K562 (cell line): Measurements from ENCODE around the gene OR2B2. TPM values are rescaled to one million over a fixed set of nuclear protein-coding genes. Genes with fewer than 3 reads are reported as not detected.
A peak's percentile ranks its signal among the peaks of the same experiment; 100 is the strongest.

Experiments used
- CBX3 ChIP-seq, 2 experiments: IDR thresholded peaks; 1 replicate in 1 of 2; 2 replicates in 1 of 2; pipeline ENCODE4 v1.6.1; 2012; ENCODE audit warnings: inconsistent platforms in 2 of 2, low read length in 2 of 2, borderline replicate concordance in 1 of 2, control low read depth in 1 of 2
- DMBX1 ChIP-seq: fragments of 250-450 bp; sonication (Bioruptor Pico); IDR thresholded peaks from 2 replicates; pipeline ENCODE4 v1.8.0; 2022; ENCODE audit warnings: inconsistent platforms, mild to moderate bottlenecking, moderate library complexity, borderline replicate concordance
- E4F1 ChIP-seq: fragments of 250-450 bp; sonication (Bioruptor Pico); IDR thresholded peaks from 2 replicates; pipeline ENCODE4 v1.5.0; 2021; ENCODE audit warnings: mild to moderate bottlenecking, borderline replicate concordance
- HBP1 ChIP-seq: fragments of 450-650 bp; formaldehyde crosslinking; IDR thresholded peaks from 2 replicates; pipeline ENCODE4 v1.4.0; 2022; ENCODE audit warnings: missing genetic modification characterization
- HNRNPL ChIP-seq: fragments of 200-400 bp; formaldehyde crosslinking; IDR thresholded peaks from 2 replicates; pipeline ENCODE4 v1.6.1; 2017; ENCODE audit warnings: low read depth, mild to moderate bottlenecking, low read length
- LEF1 ChIP-seq: fragments of 450-650 bp; IDR thresholded peaks from 2 replicates; pipeline ENCODE4 v1.6.1; 2016; ENCODE audit warnings: mild to moderate bottlenecking
- MITF ChIP-seq: IDR thresholded peaks from 2 replicates; pipeline ENCODE4 v1.6.1; 2014; ENCODE audit warnings: antibody characterized with exemption
- PBX2 ChIP-seq, 2 experiments: IDR thresholded peaks in 1 of 2; conservative IDR thresholded peaks in 1 of 2; 2 replicates each; pipeline ENCODE4 v1.6.1; 2016; ENCODE audit warnings: low read depth in 2 of 2, mild to moderate bottlenecking in 1 of 2, missing compliant biosample characterization in 1 of 2, missing genetic modification characterization in 1 of 2, moderate library complexity in 1 of 2
- POLR2AphosphoS5 ChIP-seq: IDR thresholded peaks from 2 replicates; pipeline ENCODE4 v1.6.1; 2011; ENCODE audit warnings: mild to moderate bottlenecking, low read depth, low read length, moderate library complexity; ENCODE audit not compliant: control insufficient read depth, insufficient read depth
- STAT5A ChIP-seq: IDR thresholded peaks from 2 replicates; pipeline ENCODE4 v1.6.1; 2012; ENCODE audit warnings: low read length, inconsistent platforms, borderline replicate concordance
- TCF15 ChIP-seq: fragments of 250-450 bp; sonication (Bioruptor Pico); IDR thresholded peaks from 2 replicates; pipeline ENCODE4 v1.8.0; 2022; ENCODE audit warnings: moderate library complexity, mild to moderate bottlenecking, inconsistent platforms
- XRCC3 ChIP-seq: fragments of 450-650 bp; IDR thresholded peaks from 2 replicates; pipeline ENCODE4 v1.6.1; 2017; ENCODE audit warnings: mild to moderate bottlenecking, moderate library complexity
- ZNF655 ChIP-seq: fragments of 250-450 bp; sonication (Bioruptor Pico); IDR thresholded peaks from 2 replicates; pipeline ENCODE4 v1.5.0; 2021
- ZNF717 ChIP-seq: fragments of 250-450 bp; sonication (Bioruptor Pico); IDR thresholded peaks from 2 replicates; pipeline ENCODE4 v1.5.0; 2021
- polyA plus RNA-seq, 8 experiments: library from polyadenylated mRNA; depleted of rRNA in 4 of 8; stranded (reverse) in 5 of 8; unstranded in 3 of 8; fragments of >200 nt; fragmentation: Nextera tagmentation in 2 of 8; fragmentation: Illumina TruSeq in 1 of 8; extraction: Ambion mirVana in 2 of 8; extraction: Trizol in 1 of 8; gene quantifications; 2 replicates each; pipeline versions ENCODE4 v1.2.1 to v1.2.3, GENCODE V29; 2011 to 2014; ENCODE audit warnings: inconsistent platforms in 1 of 8, missing spikeins in 1 of 8
- total RNA-seq, 7 experiments: library from RNA; depleted of rRNA in 6 of 7; stranded (reverse); fragments of >200 nt in 6 of 7; fragmentation: Illumina TruSeq in 2 of 7; extraction: Trizol in 2 of 7; gene quantifications; 2 replicates each; pipeline versions ENCODE4 v1.2.1 to v1.2.3, GENCODE V29; 2011 to 2021; ENCODE audit warnings: low replicate concordance in 1 of 7

OR2B2 gene
- total and polyA plus RNA-seq, 9 of the 15 experiments (the other 6 are each of a cell fraction or from before 2014, with no cell fraction given): 0.24 TPM; not detected in 8

GRCh38 chr6:27889628-27890444 lies 22.4 kb downstream of the OR2B2 start (continued):
- TF ChIP-seq ZNF655 (CRISPR knock-in tag) (no peak), LEF1 (no peak), HNRNPL (no peak), E4F1 (CRISPR knock-in tag) (no peak), ZNF717 (CRISPR knock-in tag) (no peak), STAT5A (peak; percentile 30; the same call in 1 of the 2 replicates), XRCC3 (peak; percentile 33; the same call in 1 of the 2 replicates), CBX3 (IDR thresholded peaks at IDR 0.05; ENCODE audit: borderline replicate concordance in 1 of 2, low read length in 2 of 2) (peak in 1 of 2 experiments; percentile 4; a peak in 1 of 3 replicates), MITF (no peak), DMBX1 (CRISPR knock-in tag) (peak; percentile 11; the same call in 1 of the 2 replicates), POLR2AphosphoS5 (peak; percentile 68), TCF15 (CRISPR knock-in tag) (0 out of 2 replicates have a peak, but pooled peaks have one; percentile 39), HBP1 (CRISPR knock-in tag) (0 out of 2 replicates have a peak, but pooled peaks have one; percentile 2), PBX2 (CRISPR knock-in tag; IDR thresholded peaks at IDR 0.05; ENCODE audit: low read depth) (no peak), PBX2 (tag; conservative IDR thresholded peaks at IDR 0.05; ENCODE audit: low read depth) (no peak)
